Measurements from ENCODE around the gene SLC25A17. TPM values are rescaled to one million over a fixed set of nuclear protein-coding genes. Genes with fewer than 3 reads are reported as not detected.
"Not testable (repeated sequence)": the region's sequence is repeated elsewhere in the genome, so short reads cannot be mapped to it uniquely, and the experiment has no call there.

Gene SLC25A17
- total and polyA plus RNA-seq, 10 donors: 11.4 to 16.1 (median 13.8) TPM

GRCh38 chr22:40789131-40789530 lies 30.0 kb downstream of the SLC25A17 start:
- 95 to 100% (median 98%) methylated on average over 16 to 22 of the region's 22 CpGs for WGBS, 5 donors
- Histone ChIP-seq H3K4me1 (peaks cover 0 to 14% (median 0%) of the 10 kb centered on the region in 6 donors), H3K9me3 (no peaks in the 10 kb centered on the region), H3K27me3 (replicated peaks in 1 of 7) (no peaks in the 10 kb centered on the region), H3K27ac (no peak overlapping the region), H3K4me3 (no peak overlapping the region), H3K36me3 (peaks cover 0 to 79% (median 7%) of the 10 kb centered on the region in 6 donors)
- intact Hi-C loops (cut with DNase I; ENCODE audit: low total_unique reads): no loop called here
- no peak for DNase-seq
- TF ChIP-seq, protein P1, sequence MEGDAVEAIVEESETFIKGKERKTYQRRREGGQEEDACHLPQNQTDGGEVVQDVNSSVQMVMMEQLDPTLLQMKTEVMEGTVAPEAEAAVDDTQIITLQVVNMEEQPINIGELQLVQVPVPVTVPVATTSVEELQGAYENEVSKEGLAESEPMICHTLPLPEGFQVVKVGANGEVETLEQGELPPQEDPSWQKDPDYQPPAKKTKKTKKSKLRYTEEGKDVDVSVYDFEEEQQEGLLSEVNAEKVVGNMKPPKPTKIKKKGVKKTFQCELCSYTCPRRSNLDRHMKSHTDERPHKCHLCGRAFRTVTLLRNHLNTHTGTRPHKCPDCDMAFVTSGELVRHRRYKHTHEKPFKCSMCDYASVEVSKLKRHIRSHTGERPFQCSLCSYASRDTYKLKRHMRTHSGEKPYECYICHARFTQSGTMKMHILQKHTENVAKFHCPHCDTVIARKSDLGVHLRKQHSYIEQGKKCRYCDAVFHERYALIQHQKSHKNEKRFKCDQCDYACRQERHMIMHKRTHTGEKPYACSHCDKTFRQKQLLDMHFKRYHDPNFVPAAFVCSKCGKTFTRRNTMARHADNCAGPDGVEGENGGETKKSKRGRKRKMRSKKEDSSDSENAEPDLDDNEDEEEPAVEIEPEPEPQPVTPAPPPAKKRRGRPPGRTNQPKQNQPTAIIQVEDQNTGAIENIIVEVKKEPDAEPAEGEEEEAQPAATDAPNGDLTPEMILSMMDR (IDR thresholded peaks at IDR 0.05 in 8 of 11, conservative IDR thresholded peaks at IDR 0.05 in 3 of 11): no peak
- TF ChIP-seq POLR2A (IDR thresholded peaks at IDR 0.05): no peak
- TF ChIP-seq POLR2AphosphoS5 (IDR thresholded peaks at IDR 0.05): peak in 1 of 3 donors; percentile 36

- WGBS, 5 donors: 88 to 95% (median 93%) methylated on average over 3 of the region's 3 CpGs
- intact Hi-C loops (cut with DNase I; ENCODE audit: low total_unique reads): no loop called here
- Histone ChIP-seq H3K4me3 (no peak overlapping the region), H3K36me3 (peaks cover 0 to 82% (median 14%) of the 10 kb centered on the region in 6 donors), H3K9me3 (no peaks in the 10 kb centered on the region), H3K4me1 (no peaks in the 10 kb centered on the region), H3K27ac (no peak overlapping the region), H3K27me3 (replicated peaks in 1 of 7) (no peaks in the 10 kb centered on the region)
- TF ChIP-seq, protein P1 (IDR thresholded peaks at IDR 0.05 in 8 of 11, conservative IDR thresholded peaks at IDR 0.05 in 3 of 11): no peak
- TF ChIP-seq POLR2AphosphoS5 (IDR thresholded peaks at IDR 0.05) (no peak), POLR2A (IDR thresholded peaks at IDR 0.05) (no peak)
- no peak for DNase-seq
Measured at GRCh38 chr22:40782521-40782920, 36.6 kb downstream of the SLC25A17 start.

- H3K27me3 ChIP-seq (replicated peaks in 1 of 7); H3K4me1 ChIP-seq; H3K27ac ChIP-seq; intact Hi-C loops (cut with DNase I; ENCODE audit: low total_unique reads); DNase-seq; H3K4me3 ChIP-seq; H3K9me3 ChIP-seq: not testable (repeated sequence)
- WGBS, 5 donors: 91 to 96% (median 93%) methylated on average over 14 of the region's 14 CpGs
- H3K36me3 ChIP-seq: peaks cover 0 to 82% (median 20%) of the 10 kb centered on the region in 6 donors
Measured at GRCh38 chr22:40781749-40782148, 37.4 kb downstream of the SLC25A17 start.

- no peaks in the 10 kb centered on the region for H3K27me3 ChIP-seq (replicated peaks in 1 of 7)
- no peak for DNase-seq
- H3K36me3 ChIP-seq: peaks cover 3 to 58% (median 49%) of the 10 kb centered on the region in 6 donors
- intact Hi-C loops (cut with DNase I; ENCODE audit: low total_unique reads): no loop called here
- no peaks in the 10 kb centered on the region for H3K9me3 ChIP-seq
- WGBS, 5 donors: 86 to 96% (median 89%) methylated on average over 6 of the region's 6 CpGs
- peaks cover 0 to 19% (median 7%) of the 10 kb centered on the region in 6 donors for H3K4me1 ChIP-seq
- peak overlapping the region in 2 of 8 donors; percentile 30 to 38 for H3K27ac ChIP-seq
- TF ChIP-seq POLR2AphosphoS5 (IDR thresholded peaks at IDR 0.05) (no peak), POLR2A (IDR thresholded peaks at IDR 0.05) (no peak)
- TF ChIP-seq, protein P1 (IDR thresholded peaks at IDR 0.05 in 8 of 11, conservative IDR thresholded peaks at IDR 0.05 in 3 of 11): no peak
- no peak overlapping the region for H3K4me3 ChIP-seq
Measured at GRCh38 chr22:40769761-40770160, 49.4 kb downstream of the SLC25A17 start.

GRCh38 chr22:40768206-40768605 lies 50.9 kb downstream of the SLC25A17 start:
- peaks cover 3 to 43% (median 34%) of the 10 kb centered on the region in 6 donors for H3K36me3 ChIP-seq
- intact Hi-C loops (cut with DNase I; ENCODE audit: low total_unique reads): no loop called here
- no peaks in the 10 kb centered on the region for H3K9me3 ChIP-seq
- no peak overlapping the region for H3K27ac ChIP-seq
- DNase-seq: no peak
- WGBS, 5 donors: 93 to 100% (median 97%) methylated on average over 1 of the region's 1 CpG
- no peaks in the 10 kb centered on the region for H3K27me3 ChIP-seq (replicated peaks in 1 of 7)
- H3K4me3 ChIP-seq: no peak overlapping the region
- peaks cover 4 to 30% (median 11%) of the 10 kb centered on the region in 6 donors for H3K4me1 ChIP-seq
- TF ChIP-seq, protein P1 (IDR thresholded peaks at IDR 0.05 in 8 of 11, conservative IDR thresholded peaks at IDR 0.05 in 3 of 11): no peak
- no peak for TF ChIP-seq POLR2A (IDR thresholded peaks at IDR 0.05)
- TF ChIP-seq POLR2AphosphoS5 (IDR thresholded peaks at IDR 0.05): no peak
